PFSK-1 (cell line): ENCODE measurements around the gene BTAF1.

Experiments used
- FOXP2 ChIP-seq: optimal IDR thresholded peaks from 2 replicates; pipeline ENCODE3; 2011; ENCODE audit warnings: borderline replicate concordance, control low read depth, inconsistent platforms; ENCODE audit not compliant: insufficient read depth; ENCODE audit errors: extremely low read length, extremely low read depth
- POLR2AphosphoS5 ChIP-seq: IDR thresholded peaks from 2 replicates; pipeline ENCODE4 v1.6.1; 2012; ENCODE audit warnings: low read depth, mild to moderate bottlenecking, control low read depth, low read length, moderate library complexity
- REST ChIP-seq, 2 experiments: IDR thresholded peaks; 2 replicates each; pipeline versions ENCODE4 v1.6.1 to v1.8.0; 2011 to 2012; ENCODE audit warnings: low read depth in 2 of 2, low read length in 2 of 2, control low read depth in 1 of 2, inconsistent platforms in 1 of 2, mild to moderate bottlenecking in 1 of 2, moderate library complexity in 1 of 2; ENCODE audit not compliant: insufficient read depth in 1 of 2
- SIN3A ChIP-seq: IDR thresholded peaks from 2 replicates; pipeline ENCODE4 v1.6.1; 2012; ENCODE audit warnings: mild to moderate bottlenecking, low read length, moderate library complexity, borderline replicate concordance; ENCODE audit not compliant: insufficient read depth
- TAF1 ChIP-seq: IDR thresholded peaks from 2 replicates; pipeline ENCODE4 v1.6.1; 2012; ENCODE audit warnings: low read length, control low read depth, borderline replicate concordance; ENCODE audit not compliant: insufficient read depth

BTAF1 gene

GRCh38 chr10:91897421-91897820 is 26.1 kb upstream of the BTAF1 start:
- no peak for TF ChIP-seq REST (IDR thresholded peaks at IDR 0.05; ENCODE audit: insufficient read depth in 1 of 2, low read depth in 2 of 2, low read length in 2 of 2)
- TF ChIP-seq TAF1 = no peak
- TF ChIP-seq SIN3A = no peak
- TF ChIP-seq POLR2AphosphoS5 = no peak
- TF ChIP-seq FOXP2 = no peak

GRCh38 chr10:91901784-91902677 is 21.5 kb upstream of the BTAF1 start:
- TF ChIP-seq POLR2AphosphoS5 = no peak
- peak; percentile 16; the same call in 1 of the 2 replicates for TF ChIP-seq TAF1
- TF ChIP-seq SIN3A = peak; percentile 63; the same call in 1 of the 2 replicates
- TF ChIP-seq REST (IDR thresholded peaks at IDR 0.05; ENCODE audit: insufficient read depth in 1 of 2, low read depth in 2 of 2, low read length in 2 of 2) = no peak
- TF ChIP-seq FOXP2 = no peak

GRCh38 chr10:91907033-91907594 is 16.5 kb upstream of the BTAF1 start:
- no peak for TF ChIP-seq FOXP2
- TF ChIP-seq REST (IDR thresholded peaks at IDR 0.05; ENCODE audit: insufficient read depth in 1 of 2, low read depth in 2 of 2, low read length in 2 of 2) = no peak
- no peak for TF ChIP-seq SIN3A
- TF ChIP-seq TAF1 = no peak
- TF ChIP-seq POLR2AphosphoS5 = no peak

- TF ChIP-seq REST (IDR thresholded peaks at IDR 0.05; ENCODE audit: insufficient read depth in 1 of 2, low read depth in 2 of 2, low read length in 2 of 2) (no peak), FOXP2 (no peak), SIN3A (no peak; the same call in 1 of the 2 replicates), POLR2AphosphoS5 (no peak), TAF1 (no peak)
These were observed 15.6 kb upstream of the BTAF1 start for GRCh38 chr10:91907914-91908336.
